ENCODE measurements around the gene CADPS.

- TF ChIP-seq POLR2AphosphoS5 (IDR thresholded peaks at IDR 0.05) (no peak), CTCF (IDR thresholded peaks at IDR 0.05) (no peak), EP300 (IDR thresholded peaks at IDR 0.05) (no peak)
Observed at GRCh38 chr3:62439978-62440377, 435.2 kb downstream of the CADPS start.
